H1 (cell line): ENCODE data around the gene PCDHGA2. TPM values are rescaled to one million over a fixed set of nuclear protein-coding genes. Genes with fewer than 3 reads are reported as not detected.
"Not testable (repeated sequence)": the region's sequence is repeated elsewhere in the genome, so short reads cannot be mapped to it uniquely, and the experiment has no call there.

Experiments used
- CTCF ChIA-PET: fragments of 300-600 bp; sonication (Branson Sonifier 250); formaldehyde crosslinking; loops from one replicate; lab custom pipeline; 2021; ENCODE audit not compliant: partially characterized antibody; lab: Charles Lee
- POLR2A ChIA-PET: fragments of 300-600 bp; sonication (Branson Sonifier 250); formaldehyde crosslinking; loops from one replicate; lab custom pipeline; 2021; ENCODE audit warnings: inconsistent platforms; ENCODE audit not compliant: partially characterized antibody; lab: Charles Lee
- DNase-seq, 2 experiments: peaks; one replicate each; pipeline versions ENCODE4 v3.0.0 to v3.0.0-alpha.2; 2010 to 2022; ENCODE audit warnings: low spot score in 2 of 2, low read depth in 1 of 2, mixed read lengths in 1 of 2
- FAIRE-seq: peaks from 2 replicates; lab custom pipeline; 2011; peaks lifted over from hg19 to GRCh38; lab: Jason Lieb, UNC
- H2AFZ ChIP-seq: 2 replicates; pipeline ENCODE4 v1.8.1; 2012; ENCODE audit warnings: low read length, inconsistent platforms
- H2AK5ac ChIP-seq: 2 replicates; pipeline ENCODE4 v1.6.1; 2013; ENCODE audit warnings: low read depth, low read length
- H2BK120ac ChIP-seq: replicated peaks from 2 replicates; pipeline ENCODE3; 2013; ENCODE audit warnings: low read depth, low read length, inconsistent platforms
- H2BK12ac ChIP-seq: 2 replicates; pipeline ENCODE4 v1.6.1; 2013; ENCODE audit warnings: low read depth, low read length
- H2BK15ac ChIP-seq: 2 replicates; pipeline ENCODE4 v1.6.1; 2013; ENCODE audit warnings: low read length
- H2BK20ac ChIP-seq: 2 replicates; pipeline ENCODE4 v1.6.1; 2013; ENCODE audit warnings: low read length
- H2BK5ac ChIP-seq: 2 replicates; pipeline ENCODE4 v1.6.1; 2013; ENCODE audit warnings: low read depth, low read length
- H3K14ac ChIP-seq: 2 replicates; pipeline ENCODE4 v1.6.1; 2013; ENCODE audit warnings: inconsistent platforms; ENCODE audit not compliant: insufficient read length
- H3K18ac ChIP-seq: 2 replicates; pipeline ENCODE4 v1.6.1; 2013; ENCODE audit warnings: low read length; ENCODE audit errors: extremely low read depth
- H3K23ac ChIP-seq: 2 replicates; pipeline ENCODE4 v1.6.1; 2013; ENCODE audit warnings: inconsistent platforms; ENCODE audit not compliant: insufficient read length
- H3K23me2 ChIP-seq: 2 replicates; pipeline ENCODE4 v1.6.1; 2013; ENCODE audit warnings: low read depth, low read length
- H3K27ac ChIP-seq: 2 replicates; pipeline ENCODE4 v1.6.1; 2011; ENCODE audit warnings: low read depth, low read length, inconsistent platforms
- H3K27me3 ChIP-seq, 4 experiments: replicated peaks in 1 of 4; 1 replicate in 1 of 4; 2 replicates in 3 of 4; pipeline versions ENCODE4 v1.6.1 to v1.8.1; 2011 to 2013; ENCODE audit warnings: low read length in 3 of 4, mild to moderate bottlenecking in 3 of 4, inconsistent platforms in 2 of 4, mixed read lengths in 2 of 4, moderate library complexity in 1 of 4; ENCODE audit not compliant: control insufficient read depth in 3 of 4, insufficient read depth in 3 of 4; ENCODE audit errors: extremely low read depth in 1 of 4
- H3K36me3 ChIP-seq, 4 experiments: 2 replicates each; pipeline versions ENCODE4 v1.6.1 to v1.8.1; 2011 to 2013; ENCODE audit warnings: mild to moderate bottlenecking in 4 of 4, low read length in 3 of 4, moderate library complexity in 2 of 4, control low read depth in 1 of 4, inconsistent platforms in 1 of 4; ENCODE audit not compliant: insufficient read depth in 4 of 4, control insufficient read depth in 2 of 4
- H3K4ac ChIP-seq: replicated peaks from 2 replicates; pipeline ENCODE3; 2013; ENCODE audit warnings: low read length, low read depth, mixed read lengths, inconsistent platforms; ENCODE audit not compliant: insufficient read length
- H3K4me1 ChIP-seq, 4 experiments: replicated peaks in 1 of 4; 1 replicate in 1 of 4; 2 replicates in 3 of 4; pipeline versions ENCODE4 v1.6.1 to v1.8.1; 2011 to 2013; ENCODE audit warnings: low read length in 3 of 4, inconsistent platforms in 2 of 4, mixed read lengths in 1 of 4; ENCODE audit not compliant: insufficient read depth in 4 of 4, control insufficient read depth in 3 of 4
- H3K4me2 ChIP-seq, 2 experiments: 2 replicates each; pipeline versions ENCODE4 v1.6.1 to v1.8.1; 2011 to 2013; ENCODE audit warnings: low read depth in 2 of 2, low read length in 2 of 2, control low read depth in 1 of 2, inconsistent platforms in 1 of 2, mild to moderate bottlenecking in 1 of 2; ENCODE audit not compliant: insufficient read depth in 1 of 2
- H3K4me3 ChIP-seq, 4 experiments: fragments of 200-600, 300-600 bp in 1 of 4; sonication (generic), shearing (Covaris generic), sonication (Bioruptor Twin) in 1 of 4; 2 replicates each; pipeline versions ENCODE4 v1.5.1 to v1.8.1; 2011 to 2016; ENCODE audit warnings: low read length in 4 of 4, low read depth in 3 of 4, control low read depth in 2 of 4, inconsistent platforms in 2 of 4, mild to moderate bottlenecking in 2 of 4, mixed read lengths in 1 of 4, moderate library complexity in 1 of 4; ENCODE audit not compliant: insufficient read depth in 2 of 4; ENCODE audit errors: extremely low read depth in 1 of 4
- H3K56ac ChIP-seq: replicated peaks from 2 replicates; pipeline ENCODE3; 2013; ENCODE audit warnings: low read depth, mild to moderate bottlenecking, mixed read lengths, low read length, inconsistent platforms; ENCODE audit not compliant: insufficient read length
- H3K79me1 ChIP-seq: 2 replicates; pipeline ENCODE4 v1.6.1; 2013; ENCODE audit warnings: low read depth, low read length, control low read depth
- H3K79me2 ChIP-seq, 2 experiments: 2 replicates each; pipeline versions ENCODE4 v1.6.1 to v1.8.1; 2012 to 2013; ENCODE audit warnings: low read length in 2 of 2, mild to moderate bottlenecking in 2 of 2, inconsistent platforms in 1 of 2; ENCODE audit not compliant: insufficient read depth in 2 of 2, control insufficient read depth in 1 of 2
- H3K9ac ChIP-seq, 4 experiments: replicated peaks in 1 of 4; 1 replicate in 1 of 4; 2 replicates in 3 of 4; pipeline versions ENCODE4 v1.6.1 to v1.8.1; 2011 to 2013; ENCODE audit warnings: low read depth in 3 of 4, low read length in 3 of 4, control low read depth in 2 of 4, mild to moderate bottlenecking in 2 of 4, moderate library complexity in 2 of 4, inconsistent platforms in 1 of 4; ENCODE audit errors: extremely low read depth in 1 of 4
- H3K9me3 ChIP-seq, 2 experiments: 2 replicates each; pipeline versions ENCODE4 v1.6.1 to v1.8.1; 2012 to 2013; ENCODE audit warnings: mild to moderate bottlenecking in 2 of 2, moderate library complexity in 2 of 2, control low read depth in 1 of 2, inconsistent platforms in 1 of 2, low read depth in 1 of 2, low read length in 1 of 2, mixed read lengths in 1 of 2; ENCODE audit not compliant: insufficient read depth in 2 of 2
- H4K20me1 ChIP-seq, 2 experiments: replicated peaks in 1 of 2; 2 replicates each; pipeline versions ENCODE3 to v1.8.1; 2011 to 2013; ENCODE audit warnings: inconsistent platforms in 2 of 2, low read length in 2 of 2, mild to moderate bottlenecking in 1 of 2; ENCODE audit not compliant: insufficient read depth in 2 of 2, control insufficient read depth in 1 of 2
- H4K5ac ChIP-seq: 2 replicates; pipeline ENCODE4 v1.6.1; 2013; ENCODE audit warnings: low read length, low read depth, mixed read lengths, inconsistent platforms; ENCODE audit not compliant: insufficient read length
- H4K8ac ChIP-seq: 2 replicates; pipeline ENCODE4 v1.8.0; 2013; ENCODE audit warnings: mild to moderate bottlenecking, moderate library complexity, low read length, inconsistent platforms; ENCODE audit not compliant: insufficient read depth; ENCODE audit errors: extremely low read depth
- H4K91ac ChIP-seq: replicated peaks from 2 replicates; pipeline ENCODE3; 2013; ENCODE audit warnings: low read length, mixed read lengths, inconsistent platforms; ENCODE audit not compliant: insufficient read length
- WGBS, 2 experiments: shearing (Covaris generic) in 1 of 2; methylation state at CpG; one replicate each; pipeline versions ENCODE4 v1.1.6 to v1.1.7; 2013 to 2015; ENCODE audit warnings: low lambda C conversion rate in 2 of 2, mixed read lengths in 2 of 2, inconsistent platforms in 1 of 2, low coverage in 1 of 2, missing lambda C conversion rate in 1 of 2; ENCODE audit not compliant: insufficient replicate concordance in 2 of 2, insufficient coverage in 1 of 2, insufficient read length in 1 of 2; ENCODE audit errors: extremely low coverage in 1 of 2, missing lambda C conversion rate in 1 of 2; 5-methylcytosine and 5-hydroxymethylcytosine counted together
- polyA plus RNA-seq, 7 experiments: library from polyadenylated mRNA; depleted of rRNA in 3 of 7; stranded (reverse) in 5 of 7; unstranded in 2 of 7; fragments of >200 nt in 5 of 7; fragments of 200-250 nt in 2 of 7; gene quantifications; 1 replicate in 5 of 7; 2 replicates in 1 of 7; 4 replicates in 1 of 7; pipeline versions ENCODE4 v1.2.1 to v1.2.3, GENCODE V29; 2011 to 2013; ENCODE audit warnings: missing spikeins in 2 of 7, mixed read lengths in 2 of 7
- total RNA-seq: library from RNA; stranded (reverse); fragmentation: NEBNext Ultra II Directional; extraction: Animal tissue kit (Norgen Biotek cat#: 25700); gene quantifications from 2 replicates; pipeline ENCODE4 v1.2.1, GENCODE V29; 2021

The PCDHGA2 gene
- total and polyA plus RNA-seq, 2 of the 8 experiments (the other 6 are each of a cell fraction or from before 2014, with no cell fraction given): 0.32 to 0.39 TPM

DNA sequence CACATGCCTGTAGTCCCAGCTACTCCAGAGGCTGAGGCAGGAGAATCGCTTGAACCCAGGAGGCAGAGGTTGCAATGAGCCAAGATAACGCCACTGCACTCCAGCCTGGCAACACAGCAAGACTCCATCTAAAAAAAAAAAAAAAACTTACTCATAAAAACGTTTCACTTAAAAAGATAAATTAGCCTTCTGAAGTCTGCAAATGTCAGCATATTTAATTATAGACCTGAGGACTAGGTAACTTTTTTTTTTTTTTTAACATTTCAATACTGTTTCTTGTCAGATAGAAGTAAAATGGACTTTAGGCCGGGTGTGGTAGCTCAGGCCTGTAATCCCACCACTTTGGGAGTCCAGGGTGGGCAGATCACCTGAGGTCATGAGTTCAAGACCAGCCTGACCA lies 21.6 kb upstream of the PCDHGA2 start:
- Histone ChIP-seq H3K9me3 (peaks cover 22 to 27% of the 10 kb centered on the region in 2 experiments), H3K79me2 (peaks cover 11 to 25% of the 10 kb centered on the region in 2 experiments), H3K36me3 (peaks cover 5 to 27% (median 19%) of the 10 kb centered on the region in 4 experiments; a peak in 6 of 8 replicates)
- H4K91ac ChIP-seq, H2AK5ac ChIP-seq, H4K5ac ChIP-seq, H3K27ac ChIP-seq, H3K9ac ChIP-seq, H3K14ac ChIP-seq, H3K56ac ChIP-seq, H2AFZ ChIP-seq, H3K23ac ChIP-seq, H2BK15ac ChIP-seq, H2BK12ac ChIP-seq, H3K27me3 ChIP-seq, H4K8ac ChIP-seq, H3K18ac ChIP-seq, H3K79me1 ChIP-seq, H3K4me3 ChIP-seq, H2BK120ac ChIP-seq, H3K4me2 ChIP-seq, FAIRE-seq, DNase-seq, H2BK5ac ChIP-seq, H3K23me2 ChIP-seq, H2BK20ac ChIP-seq, H4K20me1 ChIP-seq, H3K4ac ChIP-seq, H3K4me1 ChIP-seq: not testable (repeated sequence)
- WGBS, 2 experiments: 83% methylated on average over 4 of the region's 4 CpGs; no CpG with 5 or more reads in 1 of the 2 experiments
- ChIA-PET POLR2A (interaction anchor here (0.7 to 2.5 kb wide), 4 partner anchors 11 to 172 kb away, joined by 3 to 7 read pairs (median 3); partner anchors contain the start of gene PCDHGC5), CTCF (interaction anchor here (0.8 to 5.0 kb wide), 6 partner anchors 18 to 196 kb away, joined by 4 to 19 read pairs (median 4); partner anchors contain the start of gene PCDHB15)
